H1 (cell line): ENCODE data around the gene DIPK1A. TPM values are rescaled to one million over a fixed set of nuclear protein-coding genes. Genes with fewer than 3 reads are reported as not detected.
A peak's percentile ranks its signal among the peaks of the same experiment; 100 is the strongest.

Experiments
- CTCF ChIA-PET: fragments of 300-600 bp; sonication (Branson Sonifier 250); formaldehyde crosslinking; loops from one replicate; lab custom pipeline; 2021; ENCODE audit not compliant: partially characterized antibody; lab: Charles Lee
- POLR2A ChIA-PET: fragments of 300-600 bp; sonication (Branson Sonifier 250); formaldehyde crosslinking; loops from one replicate; lab custom pipeline; 2021; ENCODE audit warnings: inconsistent platforms; ENCODE audit not compliant: partially characterized antibody; lab: Charles Lee
- DNase-seq, 2 experiments: peaks; one replicate each; pipeline versions ENCODE4 v3.0.0 to v3.0.0-alpha.2; 2010 to 2022; ENCODE audit warnings: low spot score in 2 of 2, low read depth in 1 of 2, mixed read lengths in 1 of 2
- FAIRE-seq: peaks from 2 replicates; lab custom pipeline; 2011; peaks lifted over from hg19 to GRCh38; lab: Jason Lieb, UNC
- H2AFZ ChIP-seq: 2 replicates; pipeline ENCODE4 v1.8.1; 2012; ENCODE audit warnings: low read length, inconsistent platforms
- H2AK5ac ChIP-seq: 2 replicates; pipeline ENCODE4 v1.6.1; 2013; ENCODE audit warnings: low read depth, low read length
- H2BK120ac ChIP-seq: replicated peaks from 2 replicates; pipeline ENCODE3; 2013; ENCODE audit warnings: low read depth, low read length, inconsistent platforms
- H2BK12ac ChIP-seq: 2 replicates; pipeline ENCODE4 v1.6.1; 2013; ENCODE audit warnings: low read depth, low read length
- H2BK15ac ChIP-seq: 2 replicates; pipeline ENCODE4 v1.6.1; 2013; ENCODE audit warnings: low read length
- H2BK20ac ChIP-seq: 2 replicates; pipeline ENCODE4 v1.6.1; 2013; ENCODE audit warnings: low read length
- H2BK5ac ChIP-seq: 2 replicates; pipeline ENCODE4 v1.6.1; 2013; ENCODE audit warnings: low read depth, low read length
- H3K14ac ChIP-seq: 2 replicates; pipeline ENCODE4 v1.6.1; 2013; ENCODE audit warnings: inconsistent platforms; ENCODE audit not compliant: insufficient read length
- H3K18ac ChIP-seq: 2 replicates; pipeline ENCODE4 v1.6.1; 2013; ENCODE audit warnings: low read length; ENCODE audit errors: extremely low read depth
- H3K23ac ChIP-seq: 2 replicates; pipeline ENCODE4 v1.6.1; 2013; ENCODE audit warnings: inconsistent platforms; ENCODE audit not compliant: insufficient read length
- H3K23me2 ChIP-seq: 2 replicates; pipeline ENCODE4 v1.6.1; 2013; ENCODE audit warnings: low read depth, low read length
- H3K27ac ChIP-seq: 2 replicates; pipeline ENCODE4 v1.6.1; 2011; ENCODE audit warnings: low read depth, low read length, inconsistent platforms
- H3K27me3 ChIP-seq, 4 experiments: replicated peaks in 1 of 4; 1 replicate in 1 of 4; 2 replicates in 3 of 4; pipeline versions ENCODE4 v1.6.1 to v1.8.1; 2011 to 2013; ENCODE audit warnings: low read length in 3 of 4, mild to moderate bottlenecking in 3 of 4, inconsistent platforms in 2 of 4, mixed read lengths in 2 of 4, moderate library complexity in 1 of 4; ENCODE audit not compliant: control insufficient read depth in 3 of 4, insufficient read depth in 3 of 4; ENCODE audit errors: extremely low read depth in 1 of 4
- H3K36me3 ChIP-seq, 4 experiments: 2 replicates each; pipeline versions ENCODE4 v1.6.1 to v1.8.1; 2011 to 2013; ENCODE audit warnings: mild to moderate bottlenecking in 4 of 4, low read length in 3 of 4, moderate library complexity in 2 of 4, control low read depth in 1 of 4, inconsistent platforms in 1 of 4; ENCODE audit not compliant: insufficient read depth in 4 of 4, control insufficient read depth in 2 of 4
- H3K4ac ChIP-seq: replicated peaks from 2 replicates; pipeline ENCODE3; 2013; ENCODE audit warnings: low read length, low read depth, mixed read lengths, inconsistent platforms; ENCODE audit not compliant: insufficient read length
- H3K4me1 ChIP-seq, 4 experiments: replicated peaks in 1 of 4; 1 replicate in 1 of 4; 2 replicates in 3 of 4; pipeline versions ENCODE4 v1.6.1 to v1.8.1; 2011 to 2013; ENCODE audit warnings: low read length in 3 of 4, inconsistent platforms in 2 of 4, mixed read lengths in 1 of 4; ENCODE audit not compliant: insufficient read depth in 4 of 4, control insufficient read depth in 3 of 4
- H3K4me2 ChIP-seq, 2 experiments: 2 replicates each; pipeline versions ENCODE4 v1.6.1 to v1.8.1; 2011 to 2013; ENCODE audit warnings: low read depth in 2 of 2, low read length in 2 of 2, control low read depth in 1 of 2, inconsistent platforms in 1 of 2, mild to moderate bottlenecking in 1 of 2; ENCODE audit not compliant: insufficient read depth in 1 of 2
- H3K4me3 ChIP-seq, 4 experiments: fragments of 200-600, 300-600 bp in 1 of 4; sonication (generic), shearing (Covaris generic), sonication (Bioruptor Twin) in 1 of 4; 2 replicates each; pipeline versions ENCODE4 v1.5.1 to v1.8.1; 2011 to 2016; ENCODE audit warnings: low read length in 4 of 4, low read depth in 3 of 4, control low read depth in 2 of 4, inconsistent platforms in 2 of 4, mild to moderate bottlenecking in 2 of 4, mixed read lengths in 1 of 4, moderate library complexity in 1 of 4; ENCODE audit not compliant: insufficient read depth in 2 of 4; ENCODE audit errors: extremely low read depth in 1 of 4
- H3K56ac ChIP-seq: replicated peaks from 2 replicates; pipeline ENCODE3; 2013; ENCODE audit warnings: low read depth, mild to moderate bottlenecking, mixed read lengths, low read length, inconsistent platforms; ENCODE audit not compliant: insufficient read length
- H3K79me1 ChIP-seq: 2 replicates; pipeline ENCODE4 v1.6.1; 2013; ENCODE audit warnings: low read depth, low read length, control low read depth
- H3K79me2 ChIP-seq, 2 experiments: 2 replicates each; pipeline versions ENCODE4 v1.6.1 to v1.8.1; 2012 to 2013; ENCODE audit warnings: low read length in 2 of 2, mild to moderate bottlenecking in 2 of 2, inconsistent platforms in 1 of 2; ENCODE audit not compliant: insufficient read depth in 2 of 2, control insufficient read depth in 1 of 2
- H3K9ac ChIP-seq, 4 experiments: replicated peaks in 1 of 4; 1 replicate in 1 of 4; 2 replicates in 3 of 4; pipeline versions ENCODE4 v1.6.1 to v1.8.1; 2011 to 2013; ENCODE audit warnings: low read depth in 3 of 4, low read length in 3 of 4, control low read depth in 2 of 4, mild to moderate bottlenecking in 2 of 4, moderate library complexity in 2 of 4, inconsistent platforms in 1 of 4; ENCODE audit errors: extremely low read depth in 1 of 4
- H3K9me3 ChIP-seq, 2 experiments: 2 replicates each; pipeline versions ENCODE4 v1.6.1 to v1.8.1; 2012 to 2013; ENCODE audit warnings: mild to moderate bottlenecking in 2 of 2, moderate library complexity in 2 of 2, control low read depth in 1 of 2, inconsistent platforms in 1 of 2, low read depth in 1 of 2, low read length in 1 of 2, mixed read lengths in 1 of 2; ENCODE audit not compliant: insufficient read depth in 2 of 2
- H4K20me1 ChIP-seq, 2 experiments: replicated peaks in 1 of 2; 2 replicates each; pipeline versions ENCODE3 to v1.8.1; 2011 to 2013; ENCODE audit warnings: inconsistent platforms in 2 of 2, low read length in 2 of 2, mild to moderate bottlenecking in 1 of 2; ENCODE audit not compliant: insufficient read depth in 2 of 2, control insufficient read depth in 1 of 2
- H4K5ac ChIP-seq: 2 replicates; pipeline ENCODE4 v1.6.1; 2013; ENCODE audit warnings: low read length, low read depth, mixed read lengths, inconsistent platforms; ENCODE audit not compliant: insufficient read length
- H4K8ac ChIP-seq: 2 replicates; pipeline ENCODE4 v1.8.0; 2013; ENCODE audit warnings: mild to moderate bottlenecking, moderate library complexity, low read length, inconsistent platforms; ENCODE audit not compliant: insufficient read depth; ENCODE audit errors: extremely low read depth
- H4K91ac ChIP-seq: replicated peaks from 2 replicates; pipeline ENCODE3; 2013; ENCODE audit warnings: low read length, mixed read lengths, inconsistent platforms; ENCODE audit not compliant: insufficient read length
- EGR1 ChIP-seq: IDR thresholded peaks from 2 replicates; pipeline ENCODE4 v1.6.1; 2011; ENCODE audit warnings: low read depth, low read length, borderline replicate concordance
- SIN3A ChIP-seq, 2 experiments: IDR thresholded peaks in 1 of 2; conservative IDR thresholded peaks in 1 of 2; 2 replicates each; pipeline ENCODE4 v1.6.1; 2011 to 2012; ENCODE audit warnings: low read length in 2 of 2, improper control_type of control experiment in 1 of 2, low read depth in 1 of 2, mild to moderate bottlenecking in 1 of 2
- SIRT6 ChIP-seq: IDR thresholded peaks from one replicate; pipeline ENCODE4 v1.7.1; 2012; ENCODE audit warnings: low read length, inconsistent platforms
- YY1 ChIP-seq: IDR thresholded peaks from 2 replicates; pipeline ENCODE4 v1.6.1; 2011; ENCODE audit warnings: low read depth, mild to moderate bottlenecking, low read length
- WGBS, 2 experiments: shearing (Covaris generic) in 1 of 2; methylation state at CpG; one replicate each; pipeline versions ENCODE4 v1.1.6 to v1.1.7; 2013 to 2015; ENCODE audit warnings: low lambda C conversion rate in 2 of 2, mixed read lengths in 2 of 2, inconsistent platforms in 1 of 2, low coverage in 1 of 2, missing lambda C conversion rate in 1 of 2; ENCODE audit not compliant: insufficient replicate concordance in 2 of 2, insufficient coverage in 1 of 2, insufficient read length in 1 of 2; ENCODE audit errors: extremely low coverage in 1 of 2, missing lambda C conversion rate in 1 of 2; 5-methylcytosine and 5-hydroxymethylcytosine counted together
- long read RNA-seq, 2 experiments: library from RNA in 1 of 2; library from capped mRNA in 1 of 2; stranded (forward); transcript quantifications; one replicate each; pipeline ENCODE4 v2.0.0, GENCODE V29; 2021; ENCODE audit warnings: inconsistent platforms in 1 of 2
- polyA minus RNA-seq, 3 experiments: library from RNA; depleted of rRNA, polyadenylated mRNA; stranded (reverse); fragments of >200 nt; gene quantifications; 1 replicate in 2 of 3; 2 replicates in 1 of 3; pipeline ENCODE4 v1.2.3, GENCODE V29; 2011
- polyA plus RNA-seq, 7 experiments: library from polyadenylated mRNA; depleted of rRNA in 3 of 7; stranded (reverse) in 5 of 7; unstranded in 2 of 7; fragments of >200 nt in 5 of 7; fragments of 200-250 nt in 2 of 7; gene quantifications; 1 replicate in 5 of 7; 2 replicates in 1 of 7; 4 replicates in 1 of 7; pipeline versions ENCODE4 v1.2.1 to v1.2.3, GENCODE V29; 2011 to 2013; ENCODE audit warnings: missing spikeins in 2 of 7, mixed read lengths in 2 of 7
- total RNA-seq: library from RNA; stranded (reverse); fragmentation: NEBNext Ultra II Directional; extraction: Animal tissue kit (Norgen Biotek cat#: 25700); gene quantifications from 2 replicates; pipeline ENCODE4 v1.2.1, GENCODE V29; 2021

Gene DIPK1A
- total RNA-seq, result 4.8 and 5.0 TPM in 2 replicates
- 1.2 and 2.5 TPM in 2 replicates for polyA plus RNA-seq (2011; rRNA removed)
- 2.9 TPM for polyA plus RNA-seq (2011; cell fraction: cytosol; rRNA removed)
- polyA plus RNA-seq (2011; cell fraction: nucleus; rRNA removed), result 0.56 TPM
- polyA plus RNA-seq (2012, experiment 1 of 2), result 3.6 to 5.2 TPM (median 4.4 TPM) in 4 replicates
- polyA plus RNA-seq (2012, experiment 2 of 2), result 0.60 TPM
- polyA plus RNA-seq (2013, experiment 1 of 2), result 5.1 TPM
- polyA plus RNA-seq (2013, experiment 2 of 2), result 7.2 TPM
- 2.7 and 3.1 TPM in 2 replicates for polyA minus RNA-seq (2011; rRNA and poly(A)+ RNA removed)
- 2.0 TPM for polyA minus RNA-seq (2011; cell fraction: cytosol; rRNA and poly(A)+ RNA removed)
- polyA minus RNA-seq (2011; cell fraction: nucleus; rRNA and poly(A)+ RNA removed), result 2.1 TPM
- long read RNA-seq, experiment 1, partial matches to known transcripts, result 1 of 6 reads
- long read RNA-seq, experiment 1, other reads (novel, unspliced or antisense), result 4 of 6 reads
- long read RNA-seq, experiment 2, transcript FAM69A-201 (5 exons, 2,574 nt), result major isoform, 11 of 12 reads
- long read RNA-seq, experiment 2, partial matches to known transcripts, result 0 of 12 reads
- long read RNA-seq, experiment 2, other reads (novel, unspliced or antisense), result 1 of 12 reads

- no peaks in the 10 kb centered on the region for H3K79me2 ChIP-seq
- H4K91ac ChIP-seq, result peak within 1 kb of the TSS; percentile 25
- H3K4ac ChIP-seq, result no peak within 1 kb of the TSS
- peak within 1 kb of the TSS; percentile 21; the same call in 1 of the 2 replicates for H2BK20ac ChIP-seq
- peak within 1 kb of the TSS; percentile 68 to 81 (median 76) for H3K4me3 ChIP-seq
- H3K4me2 ChIP-seq, result peak within 1 kb of the TSS; percentile 95 to 96
- FAIRE-seq, result no peak
- peak within 1 kb of the TSS; percentile 37 to 60 (median 44); a peak in 6 of 7 replicates for H3K9ac ChIP-seq
- no peak within 1 kb of the TSS for H2AK5ac ChIP-seq
- peak within 1 kb of the TSS; percentile 10 for H2BK120ac ChIP-seq
- peak in 1 of 2 experiments; percentile 83 for DNase-seq
- H2BK15ac ChIP-seq, result peak within 1 kb of the TSS; percentile 4; the same call in 1 of the 2 replicates
- H3K23ac ChIP-seq, result no peak within 1 kb of the TSS
- H3K18ac ChIP-seq, result peak within 1 kb of the TSS; percentile 87
- POLR2A ChIA-PET, result interaction anchor here (0.8 to 2.7 kb wide), 13 partner anchors 9 to 129 kb away, joined by 3 to 16 read pairs (median 5); partner anchors contain the start of genes MTF2 and RPL5
- H3K4me1 ChIP-seq, result peaks cover 0 to 4% (median 1%) of the 10 kb centered on the region in 4 experiments; a peak in 4 of 7 replicates
- WGBS, 2 experiments, result 1% methylated on average over 19 of the region's 103 CpGs; no CpG with 5 or more reads in 1 of the 2 experiments
- no peaks in the 10 kb centered on the region for H3K9me3 ChIP-seq
- CTCF ChIA-PET, result interaction anchor here (0.6 to 6.9 kb wide), 16 partner anchors 10 to 129 kb away, joined by 3 to 61 read pairs (median 8); partner anchors contain the start of gene RPL5
- H2BK5ac ChIP-seq, result peak within 1 kb of the TSS; percentile 90; the same call in 1 of the 2 replicates
- 0 out of 2 replicates have a peak within 1 kb of the TSS, but pooled peaks have one; percentile 50 for H2BK12ac ChIP-seq
- H3K14ac ChIP-seq, result no peak within 1 kb of the TSS
- peaks cover 11% of the 10 kb centered on the region for H3K23me2 ChIP-seq
- peaks cover 0 to 7% (median 2%) of the 10 kb centered on the region in 4 experiments; a peak in 4 of 7 replicates for H3K27me3 ChIP-seq
- H3K36me3 ChIP-seq, result no peaks in the 10 kb centered on the region
- H3K27ac ChIP-seq, result peak within 1 kb of the TSS; percentile 72; the same call in 1 of the 2 replicates
- no peaks in the 10 kb centered on the region for H4K20me1 ChIP-seq
- peak within 1 kb of the TSS; percentile 46; the same call in 1 of the 2 replicates for H2AFZ ChIP-seq
- H4K5ac ChIP-seq, result peak within 1 kb of the TSS; percentile 58
- peak within 1 kb of the TSS; percentile 91 for H4K8ac ChIP-seq
- H3K56ac ChIP-seq, result peak within 1 kb of the TSS; percentile 56
- H3K79me1 ChIP-seq, result no peaks in the 10 kb centered on the region
- peak; percentile 26; the same call in 1 of the 2 replicates for TF ChIP-seq YY1
- no peak for TF ChIP-seq SIRT6
- peak; percentile 41; the same call in 1 of the 2 replicates for TF ChIP-seq EGR1
- TF ChIP-seq SIN3A (conservative IDR thresholded peaks at IDR 0.05 in 1 of 2, IDR thresholded peaks at IDR 0.05 in 1 of 2; ENCODE audit: low read depth in 1 of 2, low read length in 2 of 2), result peak; percentile 27 to 74; a peak in 1 of 4 replicates
These were observed at the start of gene DIPK1A for GRCh38 chr1:92961131-92961895. DIPK1A (minus strand) TSS chr1:92961462; CDS start chr1:92961429, 33 bp downstream.
